ACC112 (cell line): ENCODE results near the gene TFE3.
"Not testable (repeated sequence)": the region's sequence is repeated elsewhere in the genome, so short reads cannot be mapped to it uniquely, and the experiment has no call there.

Experiments
- H2AFZ ChIP-seq: fragments of 200-600 bp; sonication (generic); one replicate; pipeline ENCODE4 v1.6.0; 2017; ENCODE audit warnings: antibody characterized with exemption, low read length; ENCODE audit not compliant: unreplicated experiment
- H3K27ac ChIP-seq: fragments of 200-600 bp; sonication (generic); 2 replicates; pipeline ENCODE4 v1.5.1; 2014; ENCODE audit warnings: low read depth, mild to moderate bottlenecking, antibody characterized with exemption, low read length, moderate library complexity
- H3K27me3 ChIP-seq: fragments of 200-600 bp; sonication (generic); 2 replicates; pipeline ENCODE4 v1.6.1; 2014; ENCODE audit warnings: mild to moderate bottlenecking, antibody characterized with exemption, low read length, moderate library complexity, mixed read lengths; ENCODE audit not compliant: insufficient read depth
- H3K36me3 ChIP-seq: fragments of 200-600 bp; sonication (generic); 2 replicates; pipeline ENCODE4 v1.6.1; 2016; ENCODE audit warnings: mild to moderate bottlenecking, antibody characterized with exemption, low read length, moderate library complexity, mixed read lengths; ENCODE audit not compliant: insufficient read depth
- H3K4me1 ChIP-seq: fragments of 200-600 bp; sonication (generic); one replicate; pipeline ENCODE4 v1.6.1; 2016; ENCODE audit warnings: low read length, mixed read lengths; ENCODE audit not compliant: insufficient read depth, unreplicated experiment, control insufficient read depth
- H3K4me3 ChIP-seq: fragments of 200-600 bp; sonication (generic); 2 replicates; pipeline ENCODE4 v1.5.1; 2014; ENCODE audit warnings: mild to moderate bottlenecking, low read depth, low read length
- H3K79me2 ChIP-seq: fragments of 200-600 bp; sonication (generic); one replicate; pipeline ENCODE4 v1.6.0; 2016; ENCODE audit warnings: low read length; ENCODE audit not compliant: control insufficient read depth, unreplicated experiment, insufficient read depth

The TFE3 gene

DNA sequence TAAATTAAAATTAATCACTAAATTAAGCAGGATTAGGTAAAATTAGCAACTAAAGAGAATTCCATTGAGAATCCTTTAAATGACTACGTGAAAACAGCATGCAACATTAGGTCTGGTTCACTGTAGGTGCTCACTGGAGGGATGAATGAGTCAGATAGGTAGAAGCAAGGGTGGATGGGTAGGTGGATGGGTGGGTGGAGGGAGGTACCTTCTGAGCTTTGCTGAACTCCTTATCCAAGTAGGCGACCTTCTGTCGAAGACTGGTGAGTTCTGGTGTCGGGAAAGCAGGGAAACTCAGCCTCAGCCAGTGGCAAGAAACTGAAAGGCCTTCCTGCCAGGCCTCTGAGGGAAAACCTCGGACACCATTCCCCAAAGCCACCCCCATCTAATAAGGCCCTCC is 44.1 kb downstream of the TFE3 start:
- Histone ChIP-seq H3K27me3 (no peaks in the 10 kb centered on the region), H2AFZ (no peak overlapping the region), H3K4me1 (no peaks in the 10 kb centered on the region), H3K79me2 (peaks cover 14% of the 10 kb centered on the region), H3K36me3 (peaks cover 2% of the 10 kb centered on the region; the same call in 1 of the 2 replicates), H3K4me3 (no peak overlapping the region), H3K27ac (no peak overlapping the region)

- Histone ChIP-seq H3K36me3 (peaks cover 2% of the 10 kb centered on the region; the same call in 1 of the 2 replicates), H3K27ac (no peak overlapping the region), H3K27me3 (no peaks in the 10 kb centered on the region), H3K79me2 (peaks cover 14% of the 10 kb centered on the region), H3K4me1 (no peaks in the 10 kb centered on the region), H3K4me3 (no peak overlapping the region), H2AFZ (no peak overlapping the region)
Observed at GRCh38 chrX:48998391-48998790, 44.8 kb downstream of the TFE3 start.

GRCh38 chrX:48997865-48998264 is 45.3 kb downstream of the TFE3 start:
- H3K36me3 ChIP-seq: peaks cover 2% of the 10 kb centered on the region; the same call in 1 of the 2 replicates
- no peaks in the 10 kb centered on the region for H3K4me1 ChIP-seq
- peaks cover 14% of the 10 kb centered on the region for H3K79me2 ChIP-seq
- H3K27me3 ChIP-seq: no peaks in the 10 kb centered on the region
- H3K4me3 ChIP-seq: no peak overlapping the region
- no peak overlapping the region for H3K27ac ChIP-seq
- H2AFZ ChIP-seq: no peak overlapping the region

- H3K4me3 ChIP-seq: no peak overlapping the region
- no peak overlapping the region for H2AFZ ChIP-seq
- peaks cover 14% of the 10 kb centered on the region for H3K79me2 ChIP-seq
- H3K27me3 ChIP-seq: no peaks in the 10 kb centered on the region
- no peaks in the 10 kb centered on the region for H3K4me1 ChIP-seq
- H3K36me3 ChIP-seq: peaks cover 2% of the 10 kb centered on the region; the same call in 1 of the 2 replicates
- no peak overlapping the region for H3K27ac ChIP-seq
Observed at GRCh38 chrX:48997455-48997854, 45.7 kb downstream of the TFE3 start.

DNA sequence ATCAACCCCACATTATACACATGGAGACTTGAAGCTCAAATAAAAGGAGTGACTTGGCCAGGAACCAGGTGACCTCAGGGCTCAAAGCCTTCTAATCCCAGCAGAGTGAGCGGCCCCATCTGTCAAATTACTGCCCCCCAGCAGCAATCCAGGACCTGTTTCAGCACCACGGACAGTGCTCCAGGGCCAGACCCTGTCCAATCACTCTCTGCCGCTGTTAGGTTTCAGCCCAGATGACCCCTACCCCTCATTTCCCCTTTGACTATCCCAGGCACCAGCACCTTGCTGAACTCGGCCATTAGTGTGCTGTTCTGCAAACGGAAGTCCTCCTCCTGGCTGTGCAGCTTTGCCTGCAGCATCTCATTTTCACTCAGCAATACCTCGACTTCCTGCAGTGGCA is 46.2 kb downstream of the TFE3 start:
- Histone ChIP-seq H3K4me3 (no peak overlapping the region), H3K36me3 (peaks cover 2% of the 10 kb centered on the region; the same call in 1 of the 2 replicates), H3K4me1 (no peaks in the 10 kb centered on the region), H3K79me2 (peaks cover 14% of the 10 kb centered on the region), H3K27ac (no peak overlapping the region), H3K27me3 (no peaks in the 10 kb centered on the region), H2AFZ (no peak overlapping the region)

DNA sequence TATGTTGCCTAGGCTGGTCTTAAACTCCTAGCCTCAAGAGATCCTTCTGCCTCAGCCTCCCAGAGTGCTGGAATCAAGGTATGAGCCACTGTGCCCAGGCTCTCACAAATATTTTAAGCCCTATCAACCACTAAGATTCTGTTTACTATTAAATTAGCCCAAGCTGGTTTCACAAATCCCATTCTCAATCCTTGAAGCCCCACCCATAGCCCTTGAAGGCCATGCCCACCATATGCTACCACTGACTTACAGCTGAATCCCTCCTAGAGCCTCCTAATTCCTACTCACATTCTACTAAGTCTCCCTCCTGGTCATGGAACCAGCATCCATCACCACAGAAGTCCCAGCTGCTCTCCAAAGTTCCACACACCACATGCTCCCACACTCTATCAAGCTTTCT is 50.8 kb downstream of the TFE3 start:
- Histone ChIP-seq H3K4me1 (no peaks in the 10 kb centered on the region), H2AFZ (no peak overlapping the region), H3K36me3 (peaks cover 2% of the 10 kb centered on the region; the same call in 1 of the 2 replicates), H3K4me3 (no peak overlapping the region), H3K79me2 (no peaks in the 10 kb centered on the region), H3K27ac (no peak overlapping the region), H3K27me3 (no peaks in the 10 kb centered on the region)

DNA sequence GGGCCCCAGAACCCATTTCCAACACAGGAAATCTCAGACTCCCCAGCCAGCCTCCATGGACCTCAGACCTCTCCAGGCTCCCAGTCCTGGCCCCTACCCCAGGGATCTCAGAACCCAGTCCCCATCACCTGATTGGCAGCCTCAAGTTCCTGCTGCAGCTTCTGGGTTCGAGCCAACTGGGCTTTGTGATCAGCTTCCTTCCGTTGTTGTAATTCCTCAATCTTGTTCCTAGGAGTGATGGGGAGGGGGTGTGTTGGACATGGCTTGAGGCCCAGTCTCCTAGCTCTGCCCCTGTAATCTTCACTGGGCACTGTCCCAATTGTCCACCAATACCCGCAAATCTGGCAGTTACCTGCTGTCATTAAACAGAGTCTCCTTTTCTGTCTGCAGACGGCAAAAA is 53.7 kb downstream of the TFE3 start:
- Histone ChIP-seq H2AFZ (no peak overlapping the region), H3K36me3 (no peaks in the 10 kb centered on the region), H3K4me1 (no peaks in the 10 kb centered on the region), H3K79me2 (no peaks in the 10 kb centered on the region), H3K27me3 (no peaks in the 10 kb centered on the region), H3K27ac (no peak overlapping the region), H3K4me3 (no peak overlapping the region)

GRCh38 chrX:48983896-48984295 is 59.3 kb downstream of the TFE3 start:
- no peak overlapping the region for H3K27ac ChIP-seq
- no peaks in the 10 kb centered on the region for H3K79me2 ChIP-seq
- no peaks in the 10 kb centered on the region for H3K36me3 ChIP-seq
- H3K27me3 ChIP-seq: no peaks in the 10 kb centered on the region
- H2AFZ ChIP-seq: no peak overlapping the region
- H3K4me3 ChIP-seq: no peak overlapping the region
- H3K4me1 ChIP-seq: no peaks in the 10 kb centered on the region

DNA sequence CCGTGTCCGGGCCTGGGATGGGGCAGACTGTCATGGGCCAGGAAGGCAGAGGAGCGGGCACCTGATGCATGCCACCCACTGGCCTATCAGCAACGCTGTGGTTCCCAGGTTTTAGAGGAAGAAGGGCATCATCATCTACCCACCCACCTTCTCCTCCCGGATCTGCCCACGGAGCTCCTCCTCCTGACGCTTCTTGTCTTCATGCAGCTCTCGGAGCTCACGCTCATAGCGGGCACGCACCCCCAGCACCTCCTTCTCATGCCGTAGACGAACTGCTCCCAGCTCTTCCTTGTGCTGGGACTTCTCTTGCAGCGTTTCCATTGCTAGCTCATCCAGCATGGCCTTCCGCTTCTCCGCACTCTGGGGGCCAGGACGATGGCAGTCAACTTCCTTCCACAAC is 60.1 kb downstream of the TFE3 start:
- no peak overlapping the region for H3K4me3 ChIP-seq
- H3K27me3 ChIP-seq: no peaks in the 10 kb centered on the region
- no peak overlapping the region for H2AFZ ChIP-seq
- H3K4me1 ChIP-seq: no peaks in the 10 kb centered on the region
- no peak overlapping the region for H3K27ac ChIP-seq
- no peaks in the 10 kb centered on the region for H3K36me3 ChIP-seq
- no peaks in the 10 kb centered on the region for H3K79me2 ChIP-seq

DNA sequence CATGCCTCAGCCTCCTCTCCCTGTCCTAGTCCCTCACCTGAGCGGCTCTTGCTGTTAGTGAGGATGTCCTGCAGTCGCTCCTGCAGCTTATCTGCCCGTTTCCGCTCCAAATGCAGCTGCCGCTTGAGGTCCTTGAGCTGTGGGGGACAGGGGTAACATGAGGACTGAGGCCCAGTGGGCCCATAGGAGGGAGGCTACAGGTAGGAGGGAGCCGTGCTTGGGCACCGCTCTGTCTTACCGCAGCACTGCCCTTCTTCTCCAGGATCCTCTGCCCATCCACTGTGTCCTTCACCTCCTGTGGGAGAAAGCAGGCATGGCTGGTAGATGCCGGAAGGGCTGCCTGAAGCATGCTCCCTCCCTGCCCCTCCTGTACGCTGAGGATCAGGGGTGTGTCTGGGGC is 62.0 kb downstream of the TFE3 start:
- Histone ChIP-seq H3K4me1 (no peaks in the 10 kb centered on the region), H3K4me3 (no peak overlapping the region), H3K27me3 (no peaks in the 10 kb centered on the region), H3K36me3 (no peaks in the 10 kb centered on the region), H3K79me2 (no peaks in the 10 kb centered on the region), H3K27ac (no peak overlapping the region), H2AFZ (no peak overlapping the region)

- not testable (repeated sequence) for H3K36me3 ChIP-seq, H3K4me1 ChIP-seq, H3K79me2 ChIP-seq, H3K27me3 ChIP-seq, H2AFZ ChIP-seq, H3K4me3 ChIP-seq, H3K27ac ChIP-seq
Observed at GRCh38 chrX:48980341-48980740, 62.8 kb downstream of the TFE3 start.
